B cell (primary cell): ENCODE data around the gene CD207. TPM values are rescaled to one million over a fixed set of nuclear protein-coding genes. Genes with fewer than 3 reads are reported as not detected.

Experiments
- ATAC-seq: fragments of 200-7000 bp; cut with Tn5 transposase; one replicate; pipeline ENCODE4 v1.10.0; 2021; ENCODE audit warnings: low read depth, mild to moderate bottlenecking, moderate number of reproducible peaks, moderate library complexity
- CTCF ChIA-PET: fragments of 350-600 bp; sonication (Branson Sonifier 250); formaldehyde crosslinking; loops from one replicate; lab custom pipeline; 2021; ENCODE audit warnings: antibody characterized with exemption, inconsistent platforms; lab: Charles Lee
- POLR2A ChIA-PET: fragments of 350-600 bp; sonication (Branson Sonifier 250); formaldehyde crosslinking; loops from one replicate; lab custom pipeline; 2021; ENCODE audit warnings: antibody characterized with exemption; lab: Charles Lee
- DNase-seq: peaks from one replicate; pipeline ENCODE4 v3.0.0; 2013
- H2AFZ ChIP-seq: 2 replicates; pipeline ENCODE4 v1.6.1; 2012; ENCODE audit warnings: mild to moderate bottlenecking, low read depth, low read length; ENCODE audit not compliant: insufficient read depth, poor library complexity, severe bottlenecking
- H3K27ac ChIP-seq, 2 donors: 1 replicate in 1 of 2; 2 replicates in 1 of 2; pipeline ENCODE4 v1.5.1; 2012 to 2013; ENCODE audit warnings: low read length in 2 of 2, mild to moderate bottlenecking in 2 of 2, moderate library complexity in 1 of 2
- H3K27me3 ChIP-seq, 4 experiments: fragments of 200-600 bp in 1 of 4; sonication (generic) in 1 of 4; replicated peaks in 1 of 4; 1 replicate in 2 of 4; 2 replicates in 2 of 4; pipeline versions ENCODE4 v1.6.1 to v1.7.0; 2013 to 2016; ENCODE audit warnings: low read length in 3 of 4, mild to moderate bottlenecking in 2 of 4, mixed read lengths in 1 of 4, moderate library complexity in 1 of 4; ENCODE audit not compliant: insufficient read depth in 4 of 4, control insufficient read depth in 3 of 4; ENCODE audit errors: control extremely low read depth in 1 of 4
- H3K36me3 ChIP-seq, 2 experiments: replicated peaks in 1 of 2; 1 replicate in 1 of 2; 2 replicates in 1 of 2; pipeline versions ENCODE4 v1.6.1 to v1.7.1; 2013; ENCODE audit warnings: low read length in 1 of 2; ENCODE audit not compliant: insufficient read depth in 2 of 2, control insufficient read depth in 1 of 2; ENCODE audit errors: control extremely low read depth in 1 of 2, extremely low read depth in 1 of 2
- H3K4me1 ChIP-seq, 2 donors: fragments of 200-600 bp in 1 of 2; sonication (generic) in 1 of 2; 1 replicate in 1 of 2; 2 replicates in 1 of 2; pipeline versions ENCODE4 v1.5.1 to v1.6.1; 2013 to 2017; ENCODE audit warnings: low read length in 2 of 2; ENCODE audit not compliant: control insufficient read depth in 2 of 2, insufficient read depth in 2 of 2
- H3K4me2 ChIP-seq: replicated peaks from 2 replicates; pipeline ENCODE3; 2012; ENCODE audit warnings: mild to moderate bottlenecking, low read depth, low read length; ENCODE audit not compliant: poor library complexity, severe bottlenecking
- H3K4me3 ChIP-seq, 5 experiments: fragments of 200-600 bp in 1 of 5; sonication (generic) in 1 of 5; 1 replicate in 3 of 5; 2 replicates in 2 of 5; pipeline versions ENCODE4 v1.5.1 to v1.7.0; 2011 to 2016; ENCODE audit warnings: low read length in 4 of 5, mild to moderate bottlenecking in 4 of 5, low read depth in 2 of 5, control low read depth in 1 of 5, moderate library complexity in 1 of 5; ENCODE audit not compliant: insufficient read depth in 1 of 5; ENCODE audit errors: control extremely low read depth in 1 of 5, extremely low read depth in 1 of 5
- H3K79me2 ChIP-seq: fragments of 200-600 bp; sonication (generic); one replicate; pipeline ENCODE4 v1.6.0; 2016; ENCODE audit warnings: low read length; ENCODE audit not compliant: control insufficient read depth, insufficient read depth
- H3K9ac ChIP-seq: fragments of 200-600 bp; sonication (generic); 2 replicates; pipeline ENCODE4 v1.6.1; 2017; ENCODE audit warnings: mild to moderate bottlenecking, low read length, moderate library complexity
- H3K9me3 ChIP-seq, 3 donors: one replicate each; pipeline versions ENCODE4 v1.6.1 to v1.7.1; 2013; ENCODE audit warnings: low read length in 2 of 3; ENCODE audit not compliant: control insufficient read depth in 2 of 3, insufficient read depth in 1 of 3; ENCODE audit errors: control extremely low read depth in 1 of 3
- H4K20me1 ChIP-seq: 2 replicates; pipeline ENCODE4 v1.6.0; 2012; ENCODE audit warnings: mild to moderate bottlenecking, low read length; ENCODE audit not compliant: insufficient read depth, control insufficient read depth, poor library complexity, severe bottlenecking
- H3K27ac Mint-ChIP-seq: one replicate; pipeline ENCODE4 v1.8.0; 2021; ENCODE audit warnings: mixed read lengths
- H3K27me3 Mint-ChIP-seq: one replicate; pipeline ENCODE4 v1.8.0; 2021; ENCODE audit warnings: mixed read lengths
- H3K4me1 Mint-ChIP-seq: one replicate; pipeline ENCODE4 v1.8.0; 2021; ENCODE audit warnings: mixed read lengths
- H3K4me3 Mint-ChIP-seq: one replicate; pipeline ENCODE4 v1.8.0; 2021; ENCODE audit warnings: mixed read lengths
- H3K9me3 Mint-ChIP-seq: one replicate; pipeline ENCODE4 v1.8.0; 2022; ENCODE audit warnings: mixed read lengths; ENCODE audit not compliant: insufficient read depth
- CTCF ChIP-seq: fragments of 200-600 bp; IDR thresholded peaks from one replicate; pipeline ENCODE4 v1.8.0; 2022; ENCODE audit warnings: antibody characterized with exemption, mild to moderate bottlenecking
- EZH2 ChIP-seq: IDR thresholded peaks from 2 replicates; pipeline ENCODE4 v1.6.1; 2012; ENCODE audit warnings: borderline replicate concordance, low read depth, mild to moderate bottlenecking, moderate library complexity, low read length; ENCODE audit not compliant: insufficient read depth, poor library complexity, severe bottlenecking
- WGBS: methylation state at CpG from one replicate; pipeline ENCODE4 v1.1.5; 2013; ENCODE audit warnings: missing lambda C conversion rate; ENCODE audit not compliant: insufficient coverage; 5-methylcytosine and 5-hydroxymethylcytosine counted together
- intact Hi-C: fragments of 100-400 bp; cut with micrococcal nuclease; formaldehyde crosslinking; loops from one replicate; pipeline ENCODE4 v1.10.0; 2022
- polyA plus RNA-seq: library from polyadenylated mRNA; depleted of rRNA; stranded (reverse); fragments of >200 nt; gene quantifications from 2 replicates; pipeline ENCODE4 v1.2.3, GENCODE V29; 2012
- total RNA-seq, 2 donors: library from RNA; stranded (reverse); fragments of 120-200 nt in 1 of 2; gene quantifications; 1 replicate in 1 of 2; 2 replicates in 1 of 2; pipeline versions ENCODE4 v1.2.3 to v1.2.4, GENCODE V29; 2013 to 2022

CD207 gene
- total and polyA plus RNA-seq, 2 donors (not counting 1 experiment from before 2014, with no cell fraction given) = not detected

GRCh38 chr2:70808983-70809958 is 26.3 kb downstream of the CD207 start:
- no peaks in the 10 kb centered on the region for H3K4me1 Mint-ChIP-seq
- no peak for TF ChIP-seq CTCF
- no peak for TF ChIP-seq EZH2
- Histone ChIP-seq H3K9ac (no peak overlapping the region), H2AFZ (no peak overlapping the region), H4K20me1 (no peaks in the 10 kb centered on the region), H3K4me1 (no peaks in the 10 kb centered on the region), H3K79me2 (no peaks in the 10 kb centered on the region), H3K27me3 (peaks cover 0 to 7% (median 2%) of the 10 kb centered on the region in 4 experiments), H3K4me2 (no peak overlapping the region), H3K4me3 (no peak overlapping the region), H3K36me3 (no peaks in the 10 kb centered on the region), H3K27ac (no peak overlapping the region), H3K9me3 (peaks cover 0 to 7% (median 0%) of the 10 kb centered on the region in 3 donors)
- intact Hi-C loops = no loop called here
- 92% methylated on average over 12 of the region's 12 CpGs for WGBS
- ChIA-PET CTCF (no interaction called here), POLR2A (no interaction called here)
- peaks cover 11% of the 10 kb centered on the region for H3K27me3 Mint-ChIP-seq
- H3K27ac Mint-ChIP-seq = no peak overlapping the region
- DNase-seq (no peak), ATAC-seq (no peak)
- H3K4me3 Mint-ChIP-seq = no peak overlapping the region
- H3K9me3 Mint-ChIP-seq = no peaks in the 10 kb centered on the region

- ATAC-seq = no peak
- TF ChIP-seq CTCF (no peak), EZH2 (no peak)
- Histone ChIP-seq H2AFZ (no peak overlapping the region), H3K27ac (no peak overlapping the region), H3K4me3 (no peak overlapping the region), H3K4me1 (no peaks in the 10 kb centered on the region), H3K9ac (no peak overlapping the region), H3K79me2 (no peaks in the 10 kb centered on the region), H4K20me1 (no peaks in the 10 kb centered on the region), H3K9me3 (peaks cover 0 to 7% (median 0%) of the 10 kb centered on the region in 3 donors), H3K27me3 (peaks cover 0 to 7% (median 2%) of the 10 kb centered on the region in 4 experiments), H3K4me2 (no peak overlapping the region), H3K36me3 (no peaks in the 10 kb centered on the region)
- H3K27me3 Mint-ChIP-seq = peaks cover 10% of the 10 kb centered on the region
- H3K4me3 Mint-ChIP-seq = no peak overlapping the region
- no peak for DNase-seq
- H3K27ac Mint-ChIP-seq = no peak overlapping the region
- no peaks in the 10 kb centered on the region for H3K4me1 Mint-ChIP-seq
- intact Hi-C loops = no loop called here
- ChIA-PET CTCF (no interaction called here), POLR2A (no interaction called here)
- 90% methylated on average over 2 of the region's 4 CpGs for WGBS
- H3K9me3 Mint-ChIP-seq = no peaks in the 10 kb centered on the region
Observed at GRCh38 chr2:70807828-70808118, 27.8 kb downstream of the CD207 start.
